ENCODE data around the gene NDFIP1.
A peak's percentile ranks its signal among the peaks of the same experiment; 100 is the strongest.

NDFIP1 gene

GRCh38 chr5:142095035-142095434 is 13.5 kb upstream of the NDFIP1 start:
- DNase-seq, result no peak

DNA sequence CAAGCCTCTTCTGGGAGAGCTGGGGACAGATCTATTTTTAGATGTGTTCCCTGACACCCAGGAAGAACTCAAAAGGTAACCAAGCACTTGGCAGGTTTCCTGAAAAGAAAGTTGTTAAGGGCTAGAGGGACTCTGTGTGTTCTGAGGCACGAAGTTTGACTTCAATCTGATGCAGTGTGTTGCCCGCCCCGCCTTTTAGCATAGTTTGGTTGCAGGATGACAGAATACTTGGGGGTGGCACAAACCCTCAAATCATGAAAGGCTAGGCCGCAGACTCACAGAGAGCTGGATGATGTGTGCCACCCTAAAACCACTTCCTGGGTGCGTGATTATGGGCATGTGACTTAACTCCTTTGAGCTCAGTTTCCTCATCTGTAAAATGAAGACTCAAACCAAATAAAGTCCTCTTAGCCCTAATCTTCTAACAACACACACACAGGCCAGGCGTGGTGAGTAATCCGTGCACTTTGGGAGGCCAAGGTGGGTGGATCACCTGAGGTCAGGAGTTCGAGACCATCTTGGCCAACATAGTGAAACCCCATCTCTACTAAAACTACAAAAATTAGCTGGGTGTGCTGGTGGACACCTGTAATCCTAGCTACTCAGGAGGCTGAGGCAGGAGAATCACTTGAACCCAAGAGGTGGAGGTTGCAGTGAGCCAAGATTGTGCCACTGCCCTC is 12.8 kb upstream of the NDFIP1 start:
- no peak for DNase-seq

GRCh38 chr5:142096382-142096781 is 12.2 kb upstream of the NDFIP1 start:
- DNase-seq, result no peak

DNA sequence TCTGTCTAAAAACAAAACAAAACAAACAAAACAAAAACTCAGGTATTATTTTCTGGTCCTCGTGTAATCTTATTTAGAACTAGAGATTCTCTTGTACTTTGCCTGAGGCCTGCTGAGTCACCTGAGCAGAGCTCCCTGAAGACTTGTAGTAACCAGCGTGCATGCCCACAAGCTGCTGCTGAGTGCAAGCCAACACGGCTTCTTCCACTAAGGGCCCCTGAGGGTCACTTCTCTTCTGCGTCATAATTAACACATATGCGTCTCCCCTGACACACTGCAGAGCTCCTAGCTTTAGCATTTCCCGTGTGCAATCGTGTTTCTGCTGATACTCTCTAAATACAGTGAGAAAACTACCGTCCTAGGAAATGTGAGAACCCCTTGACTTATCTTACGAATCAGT is 10.9 kb upstream of the NDFIP1 start:
- DNase-seq, result no peak

DNA sequence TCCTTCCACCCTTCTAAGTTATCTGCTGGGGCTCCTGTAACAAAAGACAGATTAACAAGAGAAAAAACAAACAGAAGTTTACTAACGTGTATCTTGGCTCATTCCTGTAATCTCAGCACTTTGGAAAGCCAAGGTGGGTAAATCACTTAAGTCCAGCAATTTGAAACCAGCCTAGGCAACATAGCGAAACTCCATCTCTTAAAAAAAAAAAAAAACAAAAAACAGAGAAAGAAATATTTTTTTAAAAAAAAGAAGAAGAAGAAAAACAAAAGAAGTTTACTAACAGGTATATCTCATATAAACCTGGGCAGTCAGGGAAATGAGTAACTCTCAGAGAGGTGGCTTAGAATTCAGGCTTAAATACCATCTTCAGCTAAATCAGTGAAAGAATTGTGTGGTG is 10.3 kb upstream of the NDFIP1 start:
- no peak for DNase-seq

DNA sequence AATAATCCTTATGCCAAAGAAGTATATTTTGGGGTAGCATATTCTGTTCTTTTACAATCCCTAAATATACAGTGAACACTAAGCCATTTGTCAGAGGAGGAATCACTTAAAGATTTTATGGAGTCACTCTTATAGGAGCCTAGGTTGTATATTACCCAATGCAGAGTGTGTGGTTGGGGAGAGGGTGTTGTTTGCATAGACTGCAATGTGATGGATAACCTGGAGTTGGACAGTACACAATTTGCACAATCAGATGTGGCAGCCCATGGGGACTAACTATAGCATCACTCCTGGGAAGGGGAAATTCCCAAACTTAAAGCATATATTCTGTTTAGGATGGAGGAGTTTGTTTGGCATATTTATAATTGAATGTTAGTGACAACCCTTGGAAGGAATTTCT is 9.6 kb upstream of the NDFIP1 start:
- DNase-seq, result no peak

- no peak for DNase-seq
Measured at GRCh38 chr5:142100307-142100706, 8.3 kb upstream of the NDFIP1 start.

DNA sequence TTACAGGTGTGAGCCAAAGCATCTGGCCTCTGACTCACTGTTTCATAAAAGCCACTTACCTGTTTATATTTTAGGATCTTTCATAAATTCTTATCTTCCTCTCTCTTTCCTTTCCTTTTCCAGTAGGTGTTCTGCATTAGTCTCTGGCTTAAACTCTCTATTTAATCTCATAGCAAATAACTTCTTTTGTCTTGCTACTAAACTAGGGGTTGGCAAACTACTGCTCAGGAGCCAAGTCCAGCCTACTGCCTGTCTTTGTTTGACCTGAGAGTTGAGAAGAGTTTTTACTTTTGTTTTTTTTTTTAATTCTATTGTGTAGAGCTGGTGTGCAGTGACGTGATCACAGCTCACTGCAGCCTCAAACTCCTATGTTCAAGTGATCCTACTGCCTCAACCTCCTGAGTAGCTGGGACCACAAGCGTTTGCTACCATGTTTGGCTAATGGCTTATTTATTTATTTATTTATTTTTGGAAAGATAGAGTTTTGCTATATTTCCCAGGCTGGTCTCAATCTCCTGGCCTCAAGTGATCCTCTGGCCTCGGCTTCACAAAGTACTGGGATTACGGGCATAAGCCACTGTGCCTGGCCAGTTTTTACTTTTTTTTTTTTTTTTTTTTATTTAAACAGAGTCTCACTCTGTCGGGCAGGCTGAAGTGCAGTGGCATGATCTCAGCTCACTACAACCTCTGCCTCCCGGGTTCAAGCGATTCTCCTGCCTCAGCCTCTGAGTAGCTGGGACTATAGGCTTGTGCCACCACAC is 5.4 kb upstream of the NDFIP1 start:
- DNase-seq, result no peak

- DNase-seq, result no peak
Measured at GRCh38 chr5:142104491-142104890, 4.1 kb upstream of the NDFIP1 start.

- DNase-seq, result no peak
Measured at GRCh38 chr5:142106061-142106460, 2.5 kb upstream of the NDFIP1 start.

DNA sequence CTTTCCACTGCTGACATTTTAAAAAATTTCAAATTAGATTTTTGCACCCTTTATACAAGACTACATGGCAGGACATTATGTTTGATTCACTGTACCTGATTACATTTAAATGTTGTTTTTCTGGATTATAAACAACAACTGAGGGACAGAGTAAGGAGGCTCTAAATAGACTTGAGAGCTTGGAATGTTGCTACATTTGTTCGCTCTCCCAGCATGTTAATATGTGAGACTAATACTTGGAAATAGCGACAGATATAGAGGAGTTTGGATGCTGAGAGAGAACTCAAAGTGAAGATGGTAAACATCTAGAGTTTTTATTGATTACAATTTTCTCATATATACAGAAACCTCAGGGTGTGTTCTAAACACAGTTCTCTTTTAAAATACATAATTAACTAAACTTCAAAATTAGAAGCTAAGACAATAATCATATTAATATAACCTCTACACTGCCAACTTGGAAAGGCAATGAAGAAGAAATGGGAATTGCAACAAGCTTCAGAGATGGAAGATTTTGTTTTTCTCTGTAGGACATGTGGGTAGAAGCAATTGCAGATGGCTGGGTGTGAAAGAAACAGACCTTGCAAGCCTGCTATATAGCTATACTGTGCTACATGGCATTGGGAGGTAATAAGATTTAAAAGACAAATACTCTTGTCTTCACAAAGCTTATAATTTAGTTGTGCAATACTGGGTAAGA is 1.4 kb upstream of the NDFIP1 start:
- no peak for DNase-seq

DNA sequence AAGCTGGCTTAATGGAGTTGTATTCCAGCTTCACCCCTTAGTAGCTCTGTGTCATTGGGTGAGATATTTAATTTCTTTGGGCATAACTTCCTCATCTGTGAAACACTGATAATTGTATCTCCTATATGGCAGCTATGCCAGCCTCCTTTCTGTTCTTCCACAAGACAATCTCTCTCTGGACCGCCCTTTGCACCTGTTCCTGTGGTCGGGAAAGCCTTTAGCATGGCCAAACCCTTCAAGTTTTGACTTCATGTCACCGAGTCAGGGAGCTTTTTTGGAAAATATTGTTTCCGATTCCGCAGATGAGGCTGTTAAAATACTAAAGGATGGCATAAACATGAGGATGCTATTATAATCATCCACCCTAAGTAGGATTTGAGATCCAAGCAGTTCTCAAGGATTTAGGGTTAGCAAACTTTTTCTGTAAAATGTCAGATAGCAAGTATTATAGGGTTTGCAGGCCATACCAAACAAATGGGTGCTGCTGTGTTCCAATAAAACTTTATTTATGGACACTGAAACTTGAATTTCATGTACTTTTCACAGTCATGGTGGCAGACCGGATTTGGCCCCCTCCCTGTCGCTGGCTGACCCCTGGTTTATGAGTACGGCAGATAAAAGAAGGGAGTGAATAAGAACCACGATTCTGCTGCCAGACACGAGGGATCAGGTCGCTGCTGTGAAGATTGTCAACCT is 695 bp upstream of the NDFIP1 start:
- no peak for DNase-seq

- peak; percentile 37 for DNase-seq
Measured at GRCh38 chr5:142109331-142110045, 909 bp downstream of the NDFIP1 start.

GRCh38 chr5:142110046-142110531 is 1.5 kb downstream of the NDFIP1 start:
- DNase-seq, result peak; percentile 58

DNA sequence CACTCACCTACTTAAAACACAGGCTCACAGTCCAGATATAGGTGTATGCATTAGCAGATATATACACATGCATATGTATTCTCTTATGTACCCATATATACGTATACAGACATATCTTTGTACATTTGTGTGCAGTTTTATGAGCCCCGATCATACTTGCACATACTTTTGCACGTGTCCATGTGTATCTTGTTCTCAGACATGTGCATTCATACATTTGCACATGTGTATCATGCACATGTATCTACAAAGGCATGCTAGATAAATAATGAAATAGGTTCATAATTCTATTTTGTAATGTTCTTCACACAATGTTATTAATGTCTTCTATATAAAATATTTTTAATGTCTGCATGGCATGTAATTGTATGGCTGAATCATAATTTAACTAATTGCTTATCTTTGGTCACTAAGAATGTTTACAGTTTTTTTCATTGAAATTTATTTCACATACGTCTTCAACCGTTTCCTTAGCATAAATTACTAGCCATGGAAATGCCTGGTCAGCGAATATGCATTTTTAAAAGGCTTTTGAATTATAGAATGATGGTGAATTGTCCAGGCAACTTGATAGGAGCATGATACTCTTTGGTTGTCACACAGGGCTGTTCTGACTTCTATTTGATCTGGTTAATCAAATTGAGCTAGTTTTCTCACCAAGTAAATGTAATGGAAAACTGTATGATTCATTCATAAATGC is 2.6 kb downstream of the NDFIP1 start:
- no peak for DNase-seq

DNA sequence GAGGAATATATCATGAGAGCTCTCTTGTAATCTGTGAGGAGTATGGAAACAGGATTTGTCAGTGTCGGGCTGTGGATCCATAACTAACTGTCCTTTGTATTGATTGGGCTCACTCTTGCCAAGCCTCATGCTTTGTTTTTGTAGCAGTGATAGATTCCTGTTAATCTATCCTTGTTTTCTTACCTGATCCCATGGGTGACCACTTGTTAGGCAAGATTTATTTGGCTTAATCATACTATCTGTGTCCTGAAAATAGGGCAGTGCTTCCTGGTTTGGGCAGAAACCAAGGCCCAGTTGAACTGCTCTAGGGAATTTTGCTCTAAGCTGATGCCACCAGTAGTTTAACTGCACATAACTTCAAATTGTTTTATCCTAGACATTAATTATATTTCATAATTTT is 6.1 kb downstream of the NDFIP1 start:
- no peak for DNase-seq

GRCh38 chr5:142115937-142116614 is 7.5 kb downstream of the NDFIP1 start:
- DNase-seq, result peak; percentile 71

- no peak for DNase-seq
Measured at GRCh38 chr5:142117579-142118151, 9.1 kb downstream of the NDFIP1 start.

GRCh38 chr5:142118155-142118686 is 9.6 kb downstream of the NDFIP1 start:
- no peak for DNase-seq

GRCh38 chr5:142119051-142119625 is 10.6 kb downstream of the NDFIP1 start:
- no peak for DNase-seq
